Lower leg skin (tissue), 4 donors: ENCODE data around the gene DGKE. TPM values are rescaled to one million over a fixed set of nuclear protein-coding genes. Genes with fewer than 3 reads are reported as not detected.

Source experiments
- DNase-seq, 2 donors: peaks; one replicate each; pipeline ENCODE4 v3.0.0-alpha.2; 2019; ENCODE audit warnings: low spot score in 2 of 2
- H3K4me3 ChIP-seq: fragments of 200-600 bp; sonication (generic); 2 replicates; pipeline ENCODE4 v1.5.1; 2017; ENCODE audit warnings: mild to moderate bottlenecking, low read depth; ENCODE audit not compliant: poor library complexity, severe bottlenecking
- CTCF ChIP-seq, 3 donors: fragments of 450-650 bp; IDR thresholded peaks; one replicate each; pipeline ENCODE4 v1.5.1; 2016; ENCODE audit warnings: antibody characterized with exemption in 3 of 3, mild to moderate bottlenecking in 3 of 3, moderate library complexity in 2 of 3
- POLR2A ChIP-seq, 2 donors: fragments of 450-650 bp; IDR thresholded peaks; one replicate each; pipeline ENCODE4 v1.6.1; 2016 to 2017; ENCODE audit warnings: antibody characterized with exemption in 2 of 2, mild to moderate bottlenecking in 1 of 2, moderate library complexity in 1 of 2
- WGBS, 2 donors: methylation state at CpG; one replicate each; pipeline ENCODE4 v1.1.5; 2018; 5-methylcytosine and 5-hydroxymethylcytosine counted together
- intact Hi-C: fragments of 100-400 bp; cut with DNase I; formaldehyde crosslinking; loops from one replicate; pipeline ENCODE4 v1.15.0; 2023; ENCODE audit warnings: low total_unique reads
- total RNA-seq, 4 donors: library from RNA; depleted of rRNA; stranded (reverse); fragments of >200 nt; gene quantifications; one replicate each; pipeline ENCODE4 v1.1.0, GENCODE V29; 2016

DGKE gene
- total RNA-seq, 4 donors from 2014 or later = 2.5 to 5.7 (median 3.2) TPM

DNA sequence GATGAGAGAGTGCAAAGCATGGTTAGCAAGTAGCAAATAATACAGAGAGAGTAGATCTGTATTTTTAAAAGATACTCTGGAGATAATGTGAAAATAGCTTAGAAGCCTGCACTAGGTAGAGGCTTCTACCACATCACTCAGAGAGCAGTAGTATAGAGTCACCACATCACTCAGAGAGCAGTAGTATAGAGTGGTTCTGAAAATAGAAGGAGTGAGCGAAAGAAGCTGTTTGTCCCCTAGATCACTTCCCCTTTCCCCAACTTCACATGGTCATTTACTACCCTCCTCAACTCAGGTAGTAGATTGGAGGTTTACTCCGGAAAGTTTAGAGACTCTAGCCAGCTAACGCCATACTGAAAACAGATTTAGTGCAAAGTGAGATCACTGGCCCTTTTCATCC, 17.1 kb downstream of the DGKE start:
- H3K4me3 ChIP-seq = no peak overlapping the region
- intact Hi-C loops = no loop called here
- no peak for DNase-seq
- TF ChIP-seq CTCF (IDR thresholded peaks at IDR 0.05) (no peak), POLR2A (IDR thresholded peaks at IDR 0.05) (no peak)
- 63 to 78% methylated on average over 3 of the region's 3 CpGs for WGBS, 2 donors

- WGBS, 2 donors = 86 to 89% methylated on average over 3 of the region's 3 CpGs
- TF ChIP-seq POLR2A (IDR thresholded peaks at IDR 0.05) (no peak), CTCF (IDR thresholded peaks at IDR 0.05) (no peak)
- no peak overlapping the region for H3K4me3 ChIP-seq
- DNase-seq = no peak
- intact Hi-C loops = no loop called here
These were observed 27.9 kb downstream of the DGKE start for GRCh38 chr17:56861899-56862298.

- TF ChIP-seq POLR2A (IDR thresholded peaks at IDR 0.05) (no peak), CTCF (IDR thresholded peaks at IDR 0.05) (no peak)
- no peak overlapping the region for H3K4me3 ChIP-seq
- no peak for DNase-seq
- intact Hi-C loops = no loop called here
- 58 to 74% methylated on average over 3 of the region's 3 CpGs for WGBS, 2 donors
These were observed 30.0 kb downstream of the DGKE start for GRCh38 chr17:56863974-56864373.

DNA sequence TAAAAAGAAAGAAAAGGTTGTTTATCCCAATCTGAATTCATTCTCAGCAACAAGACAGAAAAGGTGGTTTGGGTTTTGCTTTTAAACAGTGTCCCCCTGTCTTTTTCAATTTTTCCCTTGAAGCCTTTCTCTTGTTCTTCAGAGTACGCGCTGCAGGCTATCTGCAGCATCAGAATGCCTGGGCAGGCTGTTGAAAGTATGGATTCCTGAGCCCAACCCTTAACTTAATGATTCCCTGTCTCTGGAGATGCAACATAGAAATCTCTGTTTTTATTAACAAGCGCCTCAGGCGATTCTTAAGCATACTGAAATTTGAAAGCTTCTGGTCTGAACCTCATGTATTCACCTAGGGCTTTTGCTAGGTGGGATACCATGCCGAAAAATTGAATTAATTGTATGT, 32.1 kb downstream of the DGKE start:
- 69 to 80% methylated on average over 5 of the region's 5 CpGs for WGBS, 2 donors
- intact Hi-C loops = no loop called here
- TF ChIP-seq POLR2A (IDR thresholded peaks at IDR 0.05) = no peak
- no peak for TF ChIP-seq CTCF (IDR thresholded peaks at IDR 0.05)
- no peak for DNase-seq
- H3K4me3 ChIP-seq = no peak overlapping the region

- 29 to 70% methylated on average over 3 of the region's 3 CpGs for WGBS, 2 donors
- TF ChIP-seq CTCF (IDR thresholded peaks at IDR 0.05) (no peak), POLR2A (IDR thresholded peaks at IDR 0.05) (no peak)
- H3K4me3 ChIP-seq = no peak overlapping the region
- no peak for DNase-seq
- intact Hi-C loops = no loop called here
These were observed 32.5 kb downstream of the DGKE start for GRCh38 chr17:56866496-56866895.

GRCh38 chr17:56867948-56868376, 34.0 kb downstream of the DGKE start:
- DNase-seq = no peak
- no peak for TF ChIP-seq CTCF (IDR thresholded peaks at IDR 0.05)
- no peak for TF ChIP-seq POLR2A (IDR thresholded peaks at IDR 0.05)
- intact Hi-C loops = no loop called here
- 12 to 26% methylated on average over 2 of the region's 2 CpGs for WGBS, 2 donors
- H3K4me3 ChIP-seq = no peak overlapping the region
